HEK293 (cell line): ENCODE measurements around the gene GPR160.
"Not testable (repeated sequence)": the region's sequence is repeated elsewhere in the genome, so short reads cannot be mapped to it uniquely, and the experiment has no call there.

Experiments
- CTCF ChIA-PET: fragments of 350-600 bp; formaldehyde crosslinking; extraction: SDS; loops from one replicate; lab custom pipeline; 2021; ENCODE audit warnings: antibody characterized with exemption; lab: Yijun Ruan, JAX
- POLR2A ChIA-PET: fragments of 300-600 bp; formaldehyde crosslinking; extraction: SDS; loops from one replicate; lab custom pipeline; 2020; ENCODE audit warnings: antibody characterized with exemption, inconsistent platforms; lab: Yijun Ruan, JAX
- H3K27ac ChIP-seq: fragments of 200-500 bp; sonication (Bioruptor generic); 2 replicates; pipeline ENCODE4 v1.5.1; 2014; ENCODE audit warnings: low read depth, low read length, control low read depth, inconsistent platforms; ENCODE audit errors: extremely low read depth
- H3K36me3 ChIP-seq, 2 experiments: fragments of 200-500 bp in 1 of 2; sonication (Bioruptor generic) in 1 of 2; 1 replicate in 1 of 2; 2 replicates in 1 of 2; pipeline ENCODE4 v1.5.1; 2014 to 2017; ENCODE audit warnings: inconsistent platforms in 2 of 2, low read length in 2 of 2; ENCODE audit not compliant: control insufficient read depth in 2 of 2, insufficient read depth in 1 of 2
- H3K4me1 ChIP-seq: fragments of 200-500 bp; sonication (Bioruptor generic); 2 replicates; pipeline ENCODE4 v1.5.1; 2014; ENCODE audit warnings: mild to moderate bottlenecking, low read length, inconsistent platforms; ENCODE audit not compliant: control insufficient read depth, insufficient read depth
- H3K4me3 ChIP-seq: 2 replicates; pipeline ENCODE4 v1.5.1; 2011; ENCODE audit warnings: low read depth, mild to moderate bottlenecking, control low read depth, low read length, moderate library complexity
- H3K9me3 ChIP-seq: fragments of 200-500 bp; sonication (Bioruptor generic); 2 replicates; pipeline ENCODE4 v1.5.1; 2014; ENCODE audit warnings: low read depth, low read length, inconsistent platforms; ENCODE audit not compliant: control insufficient read depth, insufficient read depth
- SCRT1 ChIP-seq: fragments of 450-650 bp; formaldehyde crosslinking; IDR thresholded peaks from 2 replicates; pipeline ENCODE4 v1.5.1; 2016; ENCODE audit warnings: missing biosample characterization, missing genetic modification characterization, borderline replicate concordance
- ZBTB20 ChIP-seq: fragments of 450-650 bp; formaldehyde crosslinking; IDR thresholded peaks from 2 replicates; pipeline ENCODE4 v1.5.1; 2016; ENCODE audit warnings: missing biosample characterization, missing genetic modification characterization
- ZFP41 ChIP-seq: fragments of 450-650 bp; formaldehyde crosslinking; IDR thresholded peaks from 2 replicates; pipeline ENCODE4 v1.5.1; 2016; ENCODE audit warnings: missing biosample characterization, missing genetic modification characterization, borderline replicate concordance
- ZNF2 ChIP-seq: fragments of 450-650 bp; formaldehyde crosslinking; IDR thresholded peaks from 2 replicates; pipeline ENCODE4 v1.5.1; 2016; ENCODE audit warnings: missing biosample characterization, missing genetic modification characterization
- ZNF24 ChIP-seq: fragments of 450-650 bp; formaldehyde crosslinking; IDR thresholded peaks from 2 replicates; pipeline ENCODE4 v1.5.1; 2016; ENCODE audit warnings: missing biosample characterization, missing genetic modification characterization
- ZNF366 ChIP-seq: fragments of 450-650 bp; formaldehyde crosslinking; conservative IDR thresholded peaks from 2 replicates; pipeline ENCODE4 v1.5.1; 2016; ENCODE audit warnings: missing biosample characterization, missing genetic modification characterization
- ZNF37A ChIP-seq: fragments of 450-650 bp; IDR thresholded peaks from 2 replicates; pipeline ENCODE4 v1.5.1; 2018; ENCODE audit warnings: missing biosample characterization, missing genetic modification characterization
- ZNF391 ChIP-seq: fragments of 450-650 bp; formaldehyde crosslinking; IDR thresholded peaks from 2 replicates; pipeline ENCODE4 v1.5.1; 2016; ENCODE audit warnings: low read depth, missing biosample characterization, missing genetic modification characterization, borderline replicate concordance
- ZNF433 ChIP-seq: fragments of 450-650 bp; formaldehyde crosslinking; IDR thresholded peaks from 2 replicates; pipeline ENCODE4 v1.5.1; 2016; ENCODE audit warnings: missing biosample characterization, missing genetic modification characterization, low read depth
- ZNF510 ChIP-seq: fragments of 450-650 bp; formaldehyde crosslinking; IDR thresholded peaks from 2 replicates; pipeline ENCODE4 v1.5.1; 2018; ENCODE audit warnings: mild to moderate bottlenecking, missing genetic modification characterization, missing biosample characterization; ENCODE audit not compliant: insufficient replicate concordance
- ZNF530 ChIP-seq: fragments of 450-650 bp; formaldehyde crosslinking; IDR thresholded peaks from 2 replicates; pipeline ENCODE4 v1.5.1; 2016; ENCODE audit warnings: low read depth, missing biosample characterization, missing genetic modification characterization
- ZNF600 ChIP-seq: fragments of 450-650 bp; formaldehyde crosslinking; IDR thresholded peaks from 2 replicates; pipeline ENCODE4 v1.5.1; 2016; ENCODE audit warnings: missing biosample characterization, missing genetic modification characterization
- TF ChIP-seq, protein P1 (sequence below): fragments of 450-650 bp; formaldehyde crosslinking; IDR thresholded peaks from 2 replicates; pipeline ENCODE4 v1.5.1; 2016; ENCODE audit warnings: missing biosample characterization, missing genetic modification characterization, low read depth
- TF ChIP-seq, protein P2 (sequence below): fragments of 450-650 bp; formaldehyde crosslinking; IDR thresholded peaks from 2 replicates; pipeline ENCODE4 v1.5.1; 2016; ENCODE audit warnings: missing biosample characterization, missing genetic modification characterization
- TF ChIP-seq, protein P3 (sequence below): fragments of 450-650 bp; formaldehyde crosslinking; IDR thresholded peaks from 2 replicates; pipeline ENCODE4 v1.5.1; 2017; ENCODE audit warnings: missing biosample characterization, missing genetic modification characterization
- TF ChIP-seq, protein P4 (sequence below): fragments of 450-650 bp; formaldehyde crosslinking; IDR thresholded peaks from 2 replicates; pipeline ENCODE4 v1.5.1; 2016; ENCODE audit warnings: missing biosample characterization, missing genetic modification characterization

Gene GPR160

DNA sequence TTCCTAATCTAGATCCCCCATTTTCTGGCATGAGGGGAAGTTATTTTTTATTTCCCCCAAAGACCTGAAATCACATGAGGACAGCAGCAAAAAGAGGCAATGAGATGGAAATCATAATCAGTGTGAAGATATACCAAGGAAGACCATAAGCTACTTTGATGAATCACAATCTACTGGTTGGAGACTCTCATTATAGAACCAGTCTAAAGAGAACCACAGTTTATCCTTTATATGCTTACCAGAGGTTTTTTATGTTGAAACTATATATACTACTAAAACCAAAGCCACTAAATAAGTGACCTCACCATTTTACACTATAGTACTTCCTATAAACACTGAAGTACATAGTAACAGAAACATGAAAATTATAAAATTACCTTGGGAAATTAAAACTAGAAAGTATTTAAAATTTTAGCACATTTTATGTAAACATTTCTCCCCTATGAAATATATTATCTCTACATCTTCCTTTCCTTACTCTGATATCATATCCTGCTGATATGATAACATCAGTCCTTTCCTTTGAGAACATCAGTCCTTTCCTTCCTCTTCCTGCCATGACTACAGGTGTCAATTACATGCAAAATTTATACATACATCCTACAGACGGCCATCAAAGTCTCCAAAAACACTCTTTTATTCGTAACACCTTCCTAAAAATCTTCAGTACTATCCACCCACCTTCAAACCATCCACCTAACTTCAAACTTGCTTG is 71.9 kb downstream of the GPR160 start:
- H3K27ac ChIP-seq: no peak overlapping the region
- H3K4me3 ChIP-seq: no peak overlapping the region
- H3K36me3 ChIP-seq: peaks cover 13 to 53% of the 10 kb centered on the region in 2 experiments
- no peaks in the 10 kb centered on the region for H3K4me1 ChIP-seq
- TF ChIP-seq, protein P1, sequence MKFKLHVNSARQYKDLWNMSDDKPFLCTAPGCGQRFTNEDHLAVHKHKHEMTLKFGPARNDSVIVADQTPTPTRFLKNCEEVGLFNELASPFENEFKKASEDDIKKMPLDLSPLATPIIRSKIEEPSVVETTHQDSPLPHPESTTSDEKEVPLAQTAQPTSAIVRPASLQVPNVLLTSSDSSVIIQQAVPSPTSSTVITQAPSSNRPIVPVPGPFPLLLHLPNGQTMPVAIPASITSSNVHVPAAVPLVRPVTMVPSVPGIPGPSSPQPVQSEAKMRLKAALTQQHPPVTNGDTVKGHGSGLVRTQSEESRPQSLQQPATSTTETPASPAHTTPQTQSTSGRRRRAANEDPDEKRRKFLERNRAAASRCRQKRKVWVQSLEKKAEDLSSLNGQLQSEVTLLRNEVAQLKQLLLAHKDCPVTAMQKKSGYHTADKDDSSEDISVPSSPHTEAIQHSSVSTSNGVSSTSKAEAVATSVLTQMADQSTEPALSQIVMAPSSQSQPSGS: no peak
- no peak for TF ChIP-seq ZFP41 (tag by site-specific recombination)
- TF ChIP-seq, all 188 proteins: peak for 0
- no peaks in the 10 kb centered on the region for H3K9me3 ChIP-seq
- POLR2A ChIA-PET: no interaction called here
- CTCF ChIA-PET: interaction anchor here (1.2 kb wide), 1 partner anchor 9 kb away, joined by 3 read pairs; no protein-coding TSS in a partner anchor

DNA sequence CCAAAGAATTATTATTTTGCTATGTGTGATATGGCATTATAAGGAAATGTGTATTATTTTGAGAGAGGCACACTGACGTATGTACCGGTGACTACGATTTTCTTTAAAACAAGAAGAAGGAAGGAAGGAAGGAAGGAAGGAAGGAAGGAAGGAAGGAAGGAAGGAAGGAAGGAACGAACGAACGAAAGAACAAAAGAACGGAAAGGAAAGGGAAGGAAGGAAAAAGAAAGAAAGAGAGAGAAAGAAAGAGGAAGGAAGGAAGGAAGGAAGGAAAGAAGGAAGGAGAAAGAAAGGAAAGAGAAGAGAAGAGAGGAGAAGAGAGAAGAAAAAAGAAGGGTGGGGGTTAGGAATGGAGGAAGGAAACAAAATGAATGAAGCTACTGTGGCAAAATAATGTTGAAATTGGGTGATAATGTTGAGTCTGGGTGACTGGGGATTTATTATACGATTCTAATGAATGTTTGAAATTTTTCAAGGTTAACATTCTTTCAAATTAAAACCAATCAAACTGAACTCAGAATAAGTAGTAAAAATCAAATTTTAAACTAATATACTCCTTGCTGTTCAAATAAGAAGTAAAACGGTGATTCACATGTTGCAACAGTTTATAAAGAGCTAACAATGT is 73.5 kb downstream of the GPR160 start:
- H3K9me3 ChIP-seq: no peaks in the 10 kb centered on the region
- H3K4me1 ChIP-seq: no peaks in the 10 kb centered on the region
- ChIA-PET CTCF (interaction anchor here (0.8 kb wide), 1 partner anchor 127 kb away, joined by 3 read pairs; no protein-coding TSS in a partner anchor), POLR2A (no interaction called here)
- H3K36me3 ChIP-seq: peaks cover 12 to 61% of the 10 kb centered on the region in 2 experiments
- no peak overlapping the region for H3K27ac ChIP-seq
- TF ChIP-seq ZNF366 (tag by site-specific recombination) (peak; percentile 98), ZBTB20 (tag by site-specific recombination) (no peak), ZNF391 (no peak), ZNF37A (no peak)
- H3K4me3 ChIP-seq: no peak overlapping the region

DNA sequence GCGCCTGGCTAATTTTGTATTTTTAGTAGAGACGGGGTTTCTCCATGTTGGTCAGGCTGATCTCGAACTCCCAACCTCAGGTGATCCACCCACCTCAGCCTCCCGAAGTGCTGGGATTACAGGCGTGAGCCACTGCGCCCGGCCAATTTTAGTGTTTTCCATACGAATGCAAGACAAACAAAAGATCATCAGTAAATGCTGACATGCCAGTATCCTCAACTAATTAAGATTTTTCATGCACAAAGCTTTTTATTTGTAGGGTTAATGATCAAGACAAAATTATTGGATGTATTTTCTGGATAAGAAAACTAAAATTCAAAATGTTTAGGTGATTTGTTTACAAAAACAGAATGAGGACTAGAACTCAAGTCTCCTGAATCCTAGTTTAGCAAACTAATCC is 76.4 kb downstream of the GPR160 start:
- H3K27ac ChIP-seq, H3K4me1 ChIP-seq, POLR2A ChIA-PET, CTCF ChIA-PET, H3K4me3 ChIP-seq, H3K9me3 ChIP-seq: not testable (repeated sequence)
- H3K36me3 ChIP-seq: peaks cover 18 to 70% of the 10 kb centered on the region in 2 experiments

DNA sequence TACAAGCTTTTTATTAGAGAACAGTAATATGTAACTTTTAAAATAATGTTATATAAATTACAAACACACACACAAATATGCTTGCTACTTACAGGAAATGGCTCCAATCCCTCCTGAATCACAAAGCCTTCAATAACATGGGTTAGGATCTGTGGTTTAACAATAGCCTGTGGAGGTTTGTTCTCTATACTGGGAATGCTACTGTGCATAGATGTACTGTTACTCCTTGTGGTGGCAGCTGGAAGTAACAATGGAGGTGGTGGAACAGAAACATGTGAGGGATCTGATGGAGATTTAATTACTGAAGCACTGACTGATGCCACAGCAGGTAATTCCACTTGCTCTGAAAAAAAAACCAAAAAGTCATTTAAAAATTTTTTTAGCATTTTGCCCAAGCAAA is 79.3 kb downstream of the GPR160 start:
- POLR2A ChIA-PET: no interaction called here
- Histone ChIP-seq H3K9me3 (no peaks in the 10 kb centered on the region), H3K4me3 (no peak overlapping the region), H3K36me3 (peaks cover 18 to 68% of the 10 kb centered on the region in 2 experiments), H3K27ac (no peak overlapping the region), H3K4me1 (no peaks in the 10 kb centered on the region)
- TF ChIP-seq ZNF433 (tag by site-specific recombination) (no peak), ZNF600 (tag by site-specific recombination) (0 out of 2 replicates have a peak, but pooled peaks have one; percentile 36)
- CTCF ChIA-PET: interaction anchor here (0.9 to 1.0 kb wide), 2 partner anchors 25 to 695 kb away, joined by 4 read pairs; no protein-coding TSS in a partner anchor

DNA sequence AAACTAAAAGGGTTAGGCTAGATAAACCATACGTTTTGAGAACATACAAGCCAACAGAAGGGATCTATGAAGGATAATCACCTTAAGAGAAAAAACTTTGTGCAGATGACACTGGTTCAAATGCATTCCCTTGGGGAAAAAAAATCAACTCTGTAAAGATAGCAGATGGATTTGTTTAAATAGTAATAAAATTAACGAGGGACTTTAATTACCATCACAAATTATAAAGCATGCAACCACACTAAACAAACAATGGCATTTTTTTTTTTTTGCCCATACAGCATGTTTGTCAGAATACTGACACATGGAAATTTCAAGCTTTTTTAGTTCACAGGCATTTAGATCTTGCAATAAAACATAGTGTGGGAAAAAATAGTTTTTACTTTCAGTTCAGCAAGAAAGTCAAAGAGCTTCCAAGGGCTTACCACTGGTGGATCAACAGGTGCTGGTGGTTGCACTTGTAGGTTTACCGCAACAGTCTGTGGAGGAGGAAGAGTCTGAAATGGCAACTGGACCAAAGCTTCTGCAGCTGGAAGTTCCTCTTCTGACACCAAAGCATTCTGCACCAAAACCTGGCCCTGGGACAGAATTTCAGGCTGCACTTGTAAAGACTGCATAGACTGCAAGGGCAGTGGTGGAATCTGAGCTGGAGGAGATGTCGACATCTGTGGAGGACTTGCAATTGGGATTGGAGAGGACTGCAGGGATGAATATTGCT is 90.6 kb downstream of the GPR160 start:
- H3K4me3 ChIP-seq: no peak overlapping the region
- H3K9me3 ChIP-seq: no peaks in the 10 kb centered on the region
- H3K36me3 ChIP-seq: peaks cover 0 to 19% of the 10 kb centered on the region in 2 experiments
- CTCF ChIA-PET: no interaction called here
- H3K27ac ChIP-seq: no peak overlapping the region
- POLR2A ChIA-PET: interaction anchor here (0.6 to 0.7 kb wide), 2 partner anchors 15 to 81 kb away, joined by 3 read pairs; no protein-coding TSS in a partner anchor
- H3K4me1 ChIP-seq: no peaks in the 10 kb centered on the region
- no peak for TF ChIP-seq ZNF2 (tag by site-specific recombination)
- TF ChIP-seq, protein P2, sequence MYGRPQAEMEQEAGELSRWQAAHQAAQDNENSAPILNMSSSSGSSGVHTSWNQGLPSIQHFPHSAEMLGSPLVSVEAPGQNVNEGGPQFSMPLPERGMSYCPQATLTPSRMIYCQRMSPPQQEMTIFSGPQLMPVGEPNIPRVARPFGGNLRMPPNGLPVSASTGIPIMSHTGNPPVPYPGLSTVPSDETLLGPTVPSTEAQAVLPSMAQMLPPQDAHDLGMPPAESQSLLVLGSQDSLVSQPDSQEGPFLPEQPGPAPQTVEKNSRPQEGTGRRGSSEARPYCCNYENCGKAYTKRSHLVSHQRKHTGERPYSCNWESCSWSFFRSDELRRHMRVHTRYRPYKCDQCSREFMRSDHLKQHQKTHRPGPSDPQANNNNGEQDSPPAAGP (tag by site-specific recombination): no peak
- TF ChIP-seq, protein P3, sequence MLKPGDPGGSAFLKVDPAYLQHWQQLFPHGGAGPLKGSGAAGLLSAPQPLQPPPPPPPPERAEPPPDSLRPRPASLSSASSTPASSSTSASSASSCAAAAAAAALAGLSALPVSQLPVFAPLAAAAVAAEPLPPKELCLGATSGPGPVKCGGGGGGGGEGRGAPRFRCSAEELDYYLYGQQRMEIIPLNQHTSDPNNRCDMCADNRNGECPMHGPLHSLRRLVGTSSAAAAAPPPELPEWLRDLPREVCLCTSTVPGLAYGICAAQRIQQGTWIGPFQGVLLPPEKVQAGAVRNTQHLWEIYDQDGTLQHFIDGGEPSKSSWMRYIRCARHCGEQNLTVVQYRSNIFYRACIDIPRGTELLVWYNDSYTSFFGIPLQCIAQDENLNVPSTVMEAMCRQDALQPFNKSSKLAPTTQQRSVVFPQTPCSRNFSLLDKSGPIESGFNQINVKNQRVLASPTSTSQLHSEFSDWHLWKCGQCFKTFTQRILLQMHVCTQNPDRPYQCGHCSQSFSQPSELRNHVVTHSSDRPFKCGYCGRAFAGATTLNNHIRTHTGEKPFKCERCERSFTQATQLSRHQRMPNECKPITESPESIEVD (tag by site-specific recombination): peak; percentile 81
- TF ChIP-seq, protein P4, sequence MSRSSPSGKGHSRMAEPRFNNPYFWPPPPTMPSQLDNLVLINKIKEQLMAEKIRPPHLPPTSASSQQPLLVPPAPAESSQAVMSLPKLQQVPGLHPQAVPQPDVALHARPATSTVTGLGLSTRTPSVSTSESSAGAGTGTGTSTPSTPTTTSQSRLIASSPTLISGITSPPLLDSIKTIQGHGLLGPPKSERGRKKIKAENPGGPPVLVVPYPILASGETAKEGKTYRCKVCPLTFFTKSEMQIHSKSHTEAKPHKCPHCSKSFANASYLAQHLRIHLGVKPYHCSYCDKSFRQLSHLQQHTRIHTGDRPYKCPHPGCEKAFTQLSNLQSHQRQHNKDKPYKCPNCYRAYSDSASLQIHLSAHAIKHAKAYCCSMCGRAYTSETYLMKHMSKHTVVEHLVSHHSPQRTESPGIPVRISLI: 0 out of 2 replicates have a peak, but pooled peaks have one; percentile 35
- no peak for TF ChIP-seq ZNF24 (tag by site-specific recombination)
- peak; percentile 97 for TF ChIP-seq SCRT1 (tag by site-specific recombination)
- TF ChIP-seq ZNF530 (tag by site-specific recombination): no peak
- TF ChIP-seq ZNF510 (tag by site-specific recombination): no peak
